ENCODE results near the gene ARID1A.
A peak's percentile ranks its signal among the peaks of the same experiment; 100 is the strongest.

Gene ARID1A

DNA sequence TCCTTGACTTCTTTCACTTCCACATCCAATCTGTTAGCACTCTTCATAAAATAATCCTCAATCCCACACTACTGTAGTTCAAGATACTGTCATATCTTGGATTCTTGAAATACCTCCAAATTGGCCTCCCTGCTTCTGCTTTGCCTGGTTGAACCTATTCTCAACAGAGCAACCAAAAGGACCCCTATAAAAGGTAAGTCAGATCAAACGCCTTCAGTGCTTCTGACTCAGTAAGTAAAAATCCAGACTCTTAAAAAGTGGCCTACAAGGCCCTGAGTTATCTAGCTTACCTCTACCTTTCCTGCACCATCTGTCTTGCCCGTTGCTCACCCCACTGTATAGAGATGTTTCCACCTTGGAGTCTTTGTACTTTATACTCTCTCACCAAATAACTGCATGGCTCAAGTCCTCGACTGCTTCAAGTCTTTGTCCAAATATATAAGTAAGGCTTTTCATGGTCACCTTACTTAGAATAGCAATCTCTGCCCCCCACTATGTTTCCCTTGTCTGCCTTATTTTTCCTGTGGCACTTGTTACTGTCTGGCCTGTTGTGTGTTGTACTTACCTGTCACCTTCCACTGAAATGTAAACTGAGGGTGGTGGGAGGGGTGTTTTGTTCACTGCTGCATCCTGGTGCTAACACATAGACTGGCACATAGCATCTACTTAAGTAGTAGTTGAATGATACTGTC lies 86.9 kb downstream of the ARID1A start:
- intact Hi-C loops (cut with DNase I) = no loop called here

DNA sequence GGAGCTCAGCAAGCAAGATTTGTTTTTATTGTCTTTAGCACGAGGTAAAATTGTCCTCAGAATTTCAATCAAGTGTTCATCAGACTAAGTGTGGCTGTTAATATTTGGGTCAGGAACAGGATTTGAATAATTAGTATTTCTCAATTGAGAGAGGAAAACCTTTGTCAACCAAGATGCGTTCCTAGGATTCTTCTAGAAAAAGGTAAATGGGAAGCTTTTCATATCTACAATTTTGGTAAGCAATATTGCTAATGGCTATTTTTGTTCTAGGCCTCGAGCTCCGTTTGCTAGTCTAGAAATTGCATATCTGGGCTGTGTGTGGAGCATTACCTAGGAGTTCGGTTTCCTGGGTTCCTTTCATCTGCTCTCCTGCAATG lies 87.8 kb downstream of the ARID1A start:
- intact Hi-C loops (cut with DNase I) = no loop called here
- no peak for DNase-seq

More for the DNA sequence above, 86.9 kb downstream of the ARID1A start:
- no peak for DNase-seq

DNA sequence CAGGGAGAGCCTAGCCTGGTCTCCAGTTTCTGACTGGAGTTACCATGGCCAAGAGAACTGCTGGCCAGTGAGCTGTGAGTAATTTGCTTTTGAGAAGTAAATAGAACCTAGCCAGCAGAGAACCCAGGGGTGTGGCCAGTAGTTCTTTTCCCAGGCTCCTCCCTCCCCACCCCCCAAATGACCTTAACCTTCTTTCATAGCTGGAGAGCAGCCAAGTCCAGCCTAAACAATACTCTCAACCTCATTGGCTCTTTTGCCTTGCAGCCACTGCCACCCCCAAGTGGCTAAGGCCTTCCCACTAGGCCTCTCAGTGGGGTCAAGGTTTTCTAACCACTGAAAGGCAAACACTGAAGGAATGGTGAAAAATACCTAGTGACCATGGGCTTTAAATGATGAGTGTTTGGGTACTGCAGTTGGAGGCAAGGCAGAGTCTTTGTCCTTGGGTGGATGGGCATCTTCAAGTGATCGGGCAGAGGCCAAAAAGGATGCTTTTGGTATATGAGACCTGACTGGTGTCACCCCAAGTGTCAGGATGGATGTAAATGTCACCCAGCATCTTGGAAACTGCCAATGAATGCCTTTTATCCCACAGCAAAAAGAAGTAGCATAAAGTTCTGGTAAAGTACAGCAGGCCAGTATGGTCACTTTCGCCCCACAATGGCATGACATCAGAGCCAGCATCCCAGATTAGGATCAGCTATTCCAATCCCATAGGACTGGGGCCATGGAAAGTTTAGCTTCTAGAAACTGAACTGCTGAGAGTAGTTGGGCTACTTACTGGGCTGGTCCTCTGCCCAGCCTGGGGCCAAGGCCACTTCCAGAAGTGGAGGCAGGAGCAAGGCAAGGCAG lies 88.4 kb downstream of the ARID1A start:
- intact Hi-C loops (cut with DNase I) = no loop called here

DNA sequence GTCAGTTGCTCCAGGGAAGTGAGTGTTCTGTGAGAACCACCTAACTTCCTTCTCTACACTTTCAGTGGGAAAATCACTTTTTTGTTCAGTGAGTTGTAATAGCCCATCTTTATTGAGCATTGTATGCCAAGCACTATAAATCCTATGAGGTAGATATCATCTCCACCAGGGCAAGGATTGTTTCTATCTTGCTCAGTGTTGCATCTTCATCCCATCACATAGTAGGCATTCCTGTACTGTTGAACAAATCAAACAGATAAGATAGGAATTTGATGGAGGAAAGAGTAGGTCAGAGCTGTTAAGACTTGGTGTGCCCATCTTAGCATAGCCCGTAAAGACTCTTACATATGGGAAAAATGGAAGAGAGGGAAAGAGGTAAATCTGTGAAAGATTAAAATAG lies 89.1 kb downstream of the ARID1A start:
- DNase-seq = no peak
- intact Hi-C loops (cut with DNase I) = no loop called here

More for the DNA sequence above, 88.4 kb downstream of the ARID1A start:
- DNase-seq = peak in 33 of 42 donors; percentile 18 to 83 (median 52)

DNA sequence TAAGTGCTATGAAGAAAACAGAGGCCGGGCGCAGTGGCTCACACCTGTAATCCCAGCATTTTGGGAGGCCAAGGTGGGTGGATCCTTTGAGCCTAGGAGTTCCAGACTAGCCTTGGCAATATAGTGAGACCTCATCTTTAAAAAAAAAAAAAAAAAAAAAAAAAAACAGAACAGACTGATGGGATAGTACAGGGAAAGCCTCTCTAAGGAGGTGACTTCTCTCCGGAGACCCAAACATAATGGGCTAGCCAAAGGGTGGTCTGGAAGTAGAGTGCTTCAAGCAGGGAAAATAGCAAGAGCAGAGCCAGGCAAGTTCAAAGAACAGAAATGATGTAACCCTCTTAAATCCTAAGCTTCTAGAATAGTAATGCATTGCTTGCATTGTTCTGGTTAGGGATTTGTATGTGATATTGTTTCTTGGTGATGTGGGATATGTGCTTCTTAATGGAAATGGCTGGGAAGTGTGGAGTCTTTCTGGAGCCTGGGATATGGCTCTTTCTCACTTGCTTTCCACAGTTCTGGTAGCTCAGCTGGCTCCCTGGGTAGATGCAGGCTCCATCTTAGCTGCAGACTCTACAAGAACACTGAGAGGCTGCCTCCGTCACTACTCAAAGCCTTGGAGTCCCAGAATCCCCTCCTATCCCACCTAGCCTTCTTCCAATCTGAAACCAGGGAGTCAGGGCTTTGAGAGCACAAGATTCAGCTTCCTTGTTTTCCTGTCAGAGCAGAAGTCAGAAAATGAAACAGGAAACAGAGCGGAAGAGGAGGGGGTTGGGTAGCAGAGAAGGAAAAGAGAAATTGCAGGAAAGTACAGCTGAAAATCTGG lies 90.0 kb downstream of the ARID1A start:
- intact Hi-C loops (cut with DNase I) = loop anchor here (2.0 kb wide), 1 partner anchor 91 kb away; no protein-coding TSS in a partner anchor

DNA sequence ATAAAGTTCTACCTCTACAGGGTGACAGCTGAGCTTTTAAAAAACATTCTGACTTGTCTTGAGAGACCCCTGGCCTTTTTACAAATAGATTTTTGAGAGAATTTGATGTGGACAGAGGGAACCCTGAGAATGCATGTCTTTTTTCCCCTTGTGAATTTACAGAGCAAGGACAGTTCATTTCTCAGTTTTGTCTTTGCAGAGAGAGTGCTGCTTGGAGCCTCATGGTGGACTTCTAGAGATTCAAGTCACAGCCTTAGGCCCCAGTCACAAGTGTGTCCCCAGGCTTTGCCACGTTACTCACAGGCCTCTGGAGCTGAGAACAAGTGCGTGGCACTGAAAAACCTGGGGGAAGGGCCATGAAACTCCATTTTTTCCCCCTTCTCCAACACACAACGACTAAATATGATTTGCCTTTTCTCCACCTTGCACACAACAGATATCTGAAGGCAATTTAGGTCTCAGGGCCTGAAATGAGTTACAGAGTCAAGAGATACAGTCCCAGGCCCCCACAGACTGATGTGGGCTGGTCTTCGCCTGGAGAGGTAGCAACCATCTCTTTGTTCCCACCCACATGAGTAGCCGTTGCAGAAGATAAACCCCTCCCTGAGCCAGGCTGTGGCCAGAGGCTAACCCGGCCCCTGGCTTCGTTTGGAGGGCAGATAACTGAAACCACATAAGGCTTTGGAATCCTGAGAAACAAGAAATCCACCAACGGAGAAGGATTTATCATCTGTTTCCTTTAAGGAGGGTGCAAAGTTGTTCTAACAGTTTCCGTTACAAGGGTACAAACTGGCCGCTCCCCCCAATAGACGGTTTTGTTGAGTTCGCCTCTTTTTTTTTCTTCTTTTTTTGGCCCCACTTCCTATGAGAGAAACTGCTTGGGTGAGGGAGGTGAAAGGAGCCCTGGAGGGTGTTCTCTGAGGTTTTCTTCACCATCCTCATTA lies 90.9 kb downstream of the ARID1A start:
- intact Hi-C loops (cut with DNase I) = loop anchor here (2.0 kb wide), 1 partner anchor 92 kb away; no protein-coding TSS in a partner anchor
- DNase-seq = peak in 18 of 42 donors; percentile 23 to 66 (median 47)

More for the DNA sequence above, 90.0 kb downstream of the ARID1A start:
- DNase-seq = peak in 5 of 42 donors; percentile 12 to 48 (median 28)

DNA sequence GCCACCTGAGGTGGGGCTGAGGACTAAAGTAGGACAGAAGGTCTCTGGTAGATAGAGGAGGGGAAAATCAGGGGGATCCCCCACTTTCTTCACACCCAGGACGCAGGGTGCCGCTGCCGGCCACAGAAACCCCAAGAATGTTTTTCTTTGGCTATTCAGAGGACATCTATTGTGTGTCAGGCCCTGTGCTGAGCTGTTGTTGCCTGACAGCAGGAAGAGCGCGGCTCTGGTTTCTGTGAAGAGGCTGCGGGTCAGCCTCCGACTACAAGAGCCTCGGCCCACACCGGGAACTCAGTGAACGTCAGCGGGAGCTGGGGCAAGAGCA lies 91.5 kb downstream of the ARID1A start:
- DNase-seq = peak in 1 of 42 donors; percentile 18
- intact Hi-C loops (cut with DNase I) = loop anchor here (2.0 kb wide), 1 partner anchor 93 kb away; no protein-coding TSS in a partner anchor

DNA sequence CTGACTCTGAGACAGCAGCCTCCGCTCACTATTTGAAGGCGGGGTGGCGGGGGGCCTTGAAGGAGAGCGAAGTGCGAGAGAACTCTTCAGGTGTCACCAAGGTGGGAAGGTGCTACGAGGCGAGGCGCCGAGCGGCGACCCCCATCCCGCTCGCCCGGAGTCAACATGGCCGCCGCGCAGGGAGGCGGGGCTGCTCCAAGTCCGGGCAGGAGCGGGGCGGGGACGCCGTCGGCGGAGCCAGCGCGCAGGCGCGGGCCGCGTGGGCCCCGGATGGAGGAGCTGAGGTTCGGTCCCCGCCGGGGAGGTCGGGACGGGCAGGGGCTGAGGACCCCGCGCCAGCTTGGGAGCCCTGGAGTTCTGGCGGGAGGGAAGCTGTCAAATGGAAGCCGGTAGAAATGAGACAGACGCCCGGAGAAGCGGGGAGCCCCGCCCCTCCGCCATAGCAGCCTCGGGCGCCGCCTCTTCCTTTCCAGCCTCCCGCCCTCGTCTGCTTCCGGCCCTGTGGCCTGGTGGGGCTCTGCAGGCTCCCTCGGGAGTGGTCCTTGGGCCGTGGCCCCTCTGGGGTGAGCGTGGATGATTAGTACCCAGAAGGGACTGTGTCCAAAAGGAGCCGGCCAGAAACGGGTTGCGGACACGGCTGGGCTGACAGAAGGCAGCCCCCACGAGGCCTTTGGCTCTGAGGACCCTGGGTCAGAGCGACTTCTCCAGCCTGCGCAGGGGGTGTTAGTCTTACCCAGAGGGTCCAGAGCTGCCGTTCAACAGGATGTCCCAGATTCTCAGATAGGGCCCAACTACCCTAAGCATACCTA lies 92.1 kb downstream of the ARID1A start, which contains the start of gene PIGV:
Gene PIGV (plus strand): TSS at position 245 of the 809 bp plus-strand sequence. CDS start 2,866 bp downstream, outside the sequence.
- peak; percentile 68 to 95 (median 90) for DNase-seq
- intact Hi-C loops (cut with DNase I) = loop anchor here (2.0 kb wide), 2 partner anchors 93 to 185 kb away; no protein-coding TSS in a partner anchor

DNA sequence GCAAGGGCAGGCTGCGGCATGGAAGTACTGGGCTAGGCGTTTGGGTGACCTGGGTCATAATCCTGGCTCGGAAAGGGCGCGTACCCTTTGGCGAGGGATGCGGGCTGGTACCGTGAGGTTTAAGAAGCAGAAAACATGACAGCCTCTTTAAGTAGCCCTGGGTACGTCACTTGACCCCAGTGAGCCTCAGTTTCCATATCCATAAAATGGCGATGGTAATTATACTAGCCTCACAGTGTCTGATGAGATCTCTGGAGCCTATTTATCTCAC lies 92.6 kb downstream of the ARID1A start:
- intact Hi-C loops (cut with DNase I) = loop anchor here (2.0 kb wide), 1 partner anchor 186 kb away; no protein-coding TSS in a partner anchor
- no peak for DNase-seq

DNA sequence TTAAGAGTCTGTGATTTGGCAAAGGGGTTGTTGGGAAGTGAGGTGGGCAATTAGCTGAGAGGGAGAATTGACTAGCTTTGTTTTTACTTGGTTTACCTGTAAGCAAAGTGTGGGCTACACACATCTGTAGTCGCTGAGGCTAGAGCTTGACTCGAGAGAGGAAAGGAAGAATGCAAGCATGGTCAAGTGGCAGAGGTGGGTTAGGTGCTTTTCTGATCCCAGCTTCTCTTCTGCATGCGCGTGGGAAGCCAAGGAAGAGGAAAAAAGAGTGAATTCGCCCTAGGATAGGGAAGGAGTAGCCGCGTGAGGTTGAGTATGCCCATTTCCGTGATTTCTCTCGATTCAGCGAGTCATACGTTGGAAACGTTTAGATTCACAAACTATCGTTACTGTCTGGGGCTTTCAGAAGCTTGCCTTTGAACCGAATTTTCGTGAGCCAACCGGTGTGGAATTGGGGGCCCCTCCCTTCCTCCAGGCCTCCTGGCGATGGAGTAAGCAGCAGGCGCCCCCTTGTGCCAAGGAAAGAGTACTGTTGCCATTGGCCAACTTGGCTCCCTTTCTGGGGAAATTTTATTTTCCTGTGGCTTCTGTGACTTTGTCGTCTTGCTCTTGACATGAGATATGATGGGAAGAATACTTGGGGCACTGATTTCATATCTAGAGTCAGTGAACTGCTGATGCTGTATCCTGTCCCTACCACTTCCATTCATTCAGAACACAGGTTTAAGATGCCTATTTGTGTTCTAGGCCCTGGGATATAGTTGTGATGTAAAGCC lies 93.2 kb downstream of the ARID1A start:
- DNase-seq = peak; percentile 80 to 97 (median 91)
- intact Hi-C loops (cut with DNase I) = loop anchor here (2.0 kb wide), 1 partner anchor 186 kb away; no protein-coding TSS in a partner anchor

DNA sequence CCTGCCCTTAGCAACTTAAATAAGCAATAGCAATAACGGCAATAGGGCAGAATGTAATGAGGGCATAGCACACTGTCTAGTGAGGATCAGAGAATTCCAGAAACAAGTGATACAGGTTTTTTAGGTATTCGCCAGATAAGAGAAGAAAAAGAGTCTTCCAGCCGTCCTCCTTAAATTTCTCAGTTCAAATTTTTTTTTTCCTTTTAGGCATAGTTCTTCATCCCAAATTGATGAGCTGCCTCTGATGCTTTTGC lies 93.7 kb downstream of the ARID1A start:
- no peak for DNase-seq
- intact Hi-C loops (cut with DNase I) = loop anchor here (2.0 kb wide), 1 partner anchor 187 kb away; no protein-coding TSS in a partner anchor

DNA sequence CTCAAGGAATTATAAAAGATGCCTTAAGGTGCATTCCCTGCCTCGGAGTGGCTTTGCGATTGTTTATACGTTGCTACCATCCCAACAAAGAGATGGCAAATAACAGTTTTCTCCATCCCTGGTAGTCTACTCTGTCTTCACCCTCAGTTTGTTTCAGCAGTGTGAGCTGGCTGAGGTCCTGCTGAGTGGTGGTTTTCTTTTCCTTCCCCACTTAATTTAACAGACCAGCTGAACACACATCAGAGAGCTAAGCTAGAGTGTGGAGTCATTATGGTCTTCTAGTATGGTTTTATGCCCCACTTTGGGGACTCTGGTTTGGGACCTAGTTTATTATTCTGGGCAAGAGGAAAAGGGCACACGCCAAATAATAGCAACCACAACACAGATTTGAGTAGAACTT lies 94.1 kb downstream of the ARID1A start:
- intact Hi-C loops (cut with DNase I) = loop anchor here (2.0 to 10.0 kb wide), 2 partner anchors 85 to 187 kb away; no protein-coding TSS in a partner anchor
- no peak for DNase-seq

DNA sequence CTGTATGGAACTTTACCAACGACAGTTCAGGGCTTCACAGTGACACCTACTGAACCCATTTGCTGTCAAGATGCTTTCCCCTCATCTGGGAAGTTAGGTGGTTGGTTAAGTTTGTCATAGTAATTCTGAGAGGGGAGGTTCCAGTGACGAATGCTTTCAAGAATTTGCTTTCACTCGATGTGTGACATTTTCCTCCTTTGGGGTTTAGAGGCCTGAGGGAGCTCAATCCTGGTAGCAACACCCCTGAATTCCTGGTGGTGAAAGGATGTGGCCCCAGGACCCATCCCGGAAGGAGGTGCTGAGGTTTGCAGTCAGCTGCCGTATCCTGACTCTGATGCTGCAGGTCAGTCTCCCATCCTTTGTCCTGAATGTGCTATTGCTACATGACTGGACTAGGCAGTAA lies 94.7 kb downstream of the ARID1A start:
- intact Hi-C loops (cut with DNase I) = loop anchor here (10.0 kb wide), 1 partner anchor 84 kb away; no protein-coding TSS in a partner anchor

DNA sequence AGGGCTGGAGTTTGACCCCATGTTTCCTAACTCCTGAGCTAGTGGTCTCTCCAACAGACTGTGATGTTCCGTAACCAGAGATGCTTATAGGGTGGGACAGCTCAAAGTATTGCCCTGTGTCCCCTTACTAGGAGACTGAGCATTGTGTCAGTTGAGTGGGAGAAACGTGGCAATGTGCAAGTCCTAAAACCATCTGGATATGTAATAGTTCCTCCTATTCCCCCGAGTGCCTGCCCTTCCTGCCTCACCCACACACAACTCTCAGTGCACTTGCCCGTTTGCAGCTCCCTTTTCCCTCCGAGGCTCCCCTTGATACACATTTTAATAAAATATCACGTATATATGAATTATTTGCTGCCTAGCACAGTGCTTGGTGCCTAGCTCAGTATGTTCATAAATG lies 95.3 kb downstream of the ARID1A start:
- no peak for DNase-seq
- intact Hi-C loops (cut with DNase I) = loop anchor here (10.0 kb wide), 1 partner anchor 84 kb away; no protein-coding TSS in a partner anchor

More for the DNA sequence above, 94.7 kb downstream of the ARID1A start:
- DNase-seq = no peak

DNA sequence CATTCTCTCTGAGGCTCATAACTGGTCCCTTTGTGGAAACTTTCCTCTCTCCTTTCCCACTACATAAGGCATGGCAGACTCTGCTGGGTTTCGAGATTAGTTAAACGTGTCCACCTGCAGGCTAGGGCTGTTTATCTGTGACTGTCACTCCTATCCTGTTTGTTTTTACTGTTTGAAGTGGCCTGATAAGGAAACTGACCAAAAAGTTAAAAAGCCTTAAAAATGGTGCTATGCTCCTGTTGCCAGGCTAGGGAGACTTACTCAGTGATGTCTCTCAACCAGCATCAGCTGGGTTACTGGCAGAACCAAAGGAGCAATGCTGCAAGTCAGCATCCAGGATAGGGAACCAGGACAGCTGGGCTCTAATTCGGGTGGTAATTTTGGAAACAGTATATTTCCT lies 95.8 kb downstream of the ARID1A start:
- intact Hi-C loops (cut with DNase I) = loop anchor here (10.0 kb wide), 1 partner anchor 83 kb away; no protein-coding TSS in a partner anchor
- no peak for DNase-seq

DNA sequence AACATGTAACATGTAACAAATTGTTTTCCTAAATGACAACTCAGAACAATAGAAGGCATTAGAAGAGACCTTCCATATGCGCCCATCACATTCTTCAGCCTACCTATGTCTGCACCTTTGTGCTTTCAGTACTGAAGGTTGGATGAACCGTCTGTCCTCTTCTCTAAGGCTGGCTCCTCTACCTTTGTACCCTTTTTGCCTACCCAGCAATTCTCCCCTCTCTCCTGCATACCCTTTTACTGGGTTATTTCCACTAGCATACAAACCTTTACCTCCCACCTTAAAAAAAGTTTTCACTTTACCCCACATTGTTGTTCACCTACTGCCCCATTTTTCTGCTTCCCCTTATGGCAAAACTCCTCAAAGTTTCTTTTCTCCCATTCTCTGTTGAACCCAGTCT lies 97.1 kb downstream of the ARID1A start:
- intact Hi-C loops (cut with DNase I) = loop anchor here (10.0 kb wide), 1 partner anchor 82 kb away; no protein-coding TSS in a partner anchor
- no peak for DNase-seq
